WI38 (cell line): ENCODE measurements around the gene VWA5B1.

Experiments used
- H3K4me3 ChIP-seq: 2 replicates; pipeline ENCODE4 v1.5.1; 2011; ENCODE audit warnings: low read depth, mild to moderate bottlenecking, control low read depth, low read length
- TF ChIP-seq, protein P1 (sequence below): IDR thresholded peaks from 2 replicates; pipeline ENCODE4 v1.5.1; 2012; ENCODE audit warnings: low read depth, mild to moderate bottlenecking, control low read depth, low read length

Gene VWA5B1

DNA sequence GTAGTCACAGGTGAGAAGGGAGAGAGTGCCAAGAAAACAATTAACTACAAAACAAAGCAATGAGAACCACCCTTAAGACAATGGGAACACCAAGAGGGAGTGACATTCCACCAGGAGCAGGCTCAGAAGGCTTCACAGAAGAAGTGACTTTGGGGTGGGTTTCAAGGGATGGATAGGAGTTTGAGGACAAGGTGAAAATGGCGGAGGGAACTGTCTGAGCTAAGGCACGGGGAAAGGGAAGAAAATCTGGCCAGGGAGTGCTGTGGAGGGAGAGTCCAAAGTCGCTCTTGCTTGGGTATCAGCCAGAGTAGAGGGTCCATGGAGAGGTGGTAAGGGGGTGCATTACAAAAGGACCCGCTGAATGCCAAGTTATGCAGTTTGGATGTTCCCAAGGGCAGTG, 108.1 kb downstream of the VWA5B1 start:
- TF ChIP-seq, protein P1, sequence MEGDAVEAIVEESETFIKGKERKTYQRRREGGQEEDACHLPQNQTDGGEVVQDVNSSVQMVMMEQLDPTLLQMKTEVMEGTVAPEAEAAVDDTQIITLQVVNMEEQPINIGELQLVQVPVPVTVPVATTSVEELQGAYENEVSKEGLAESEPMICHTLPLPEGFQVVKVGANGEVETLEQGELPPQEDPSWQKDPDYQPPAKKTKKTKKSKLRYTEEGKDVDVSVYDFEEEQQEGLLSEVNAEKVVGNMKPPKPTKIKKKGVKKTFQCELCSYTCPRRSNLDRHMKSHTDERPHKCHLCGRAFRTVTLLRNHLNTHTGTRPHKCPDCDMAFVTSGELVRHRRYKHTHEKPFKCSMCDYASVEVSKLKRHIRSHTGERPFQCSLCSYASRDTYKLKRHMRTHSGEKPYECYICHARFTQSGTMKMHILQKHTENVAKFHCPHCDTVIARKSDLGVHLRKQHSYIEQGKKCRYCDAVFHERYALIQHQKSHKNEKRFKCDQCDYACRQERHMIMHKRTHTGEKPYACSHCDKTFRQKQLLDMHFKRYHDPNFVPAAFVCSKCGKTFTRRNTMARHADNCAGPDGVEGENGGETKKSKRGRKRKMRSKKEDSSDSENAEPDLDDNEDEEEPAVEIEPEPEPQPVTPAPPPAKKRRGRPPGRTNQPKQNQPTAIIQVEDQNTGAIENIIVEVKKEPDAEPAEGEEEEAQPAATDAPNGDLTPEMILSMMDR = no peak
- no peak overlapping the region for H3K4me3 ChIP-seq

DNA sequence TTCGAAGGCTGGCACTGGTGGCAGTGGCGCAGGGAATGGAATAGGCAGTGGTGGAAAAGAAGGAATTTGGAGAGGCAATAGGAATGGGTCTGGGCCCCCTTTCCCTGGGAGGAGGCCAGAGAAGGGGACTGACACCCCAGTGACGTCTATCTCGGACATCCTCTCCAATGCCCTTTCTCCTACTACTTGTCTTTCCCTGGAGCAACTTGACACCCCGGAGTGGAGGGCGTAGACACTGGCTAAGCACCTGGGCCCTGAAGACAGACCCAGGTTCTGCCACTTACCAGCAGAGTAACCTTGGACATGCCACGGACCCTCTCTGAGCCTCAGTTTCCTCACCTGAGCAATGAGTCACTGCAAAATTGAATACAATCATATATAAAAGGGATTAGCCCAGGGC, 108.5 kb downstream of the VWA5B1 start:
- TF ChIP-seq, protein P1 = no peak

DNA sequence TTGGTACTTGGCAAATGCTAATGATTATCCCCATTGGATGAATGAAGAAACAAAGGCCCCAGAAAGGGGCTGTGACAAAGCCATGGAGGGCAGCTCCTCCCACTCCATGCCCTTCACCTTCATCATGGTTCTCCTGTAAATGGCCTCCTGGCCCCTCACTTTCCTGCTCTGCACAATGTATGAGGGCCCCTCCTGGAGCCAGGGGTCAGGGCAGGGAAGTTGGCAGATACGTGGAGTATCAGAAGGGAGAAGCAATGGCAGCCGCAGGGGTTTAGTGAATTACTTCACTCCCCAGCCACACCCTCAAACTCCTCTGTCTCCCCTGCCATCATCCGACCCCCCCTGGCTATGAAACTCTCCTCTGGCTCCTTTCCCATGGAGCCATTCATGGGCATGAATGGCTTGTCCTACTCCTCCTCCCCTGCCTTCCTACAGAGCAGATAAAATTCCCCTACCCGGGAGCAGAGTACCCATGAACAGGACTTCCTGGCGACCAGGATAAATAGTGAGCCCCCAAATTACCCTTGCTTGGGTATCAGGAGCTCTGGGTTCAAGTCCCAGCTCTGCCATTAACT, 109.0 kb downstream of the VWA5B1 start:
- TF ChIP-seq, protein P1 = no peak
- H3K4me3 ChIP-seq = no peak overlapping the region

More for the DNA sequence above, 108.5 kb downstream of the VWA5B1 start:
- no peak overlapping the region for H3K4me3 ChIP-seq

DNA sequence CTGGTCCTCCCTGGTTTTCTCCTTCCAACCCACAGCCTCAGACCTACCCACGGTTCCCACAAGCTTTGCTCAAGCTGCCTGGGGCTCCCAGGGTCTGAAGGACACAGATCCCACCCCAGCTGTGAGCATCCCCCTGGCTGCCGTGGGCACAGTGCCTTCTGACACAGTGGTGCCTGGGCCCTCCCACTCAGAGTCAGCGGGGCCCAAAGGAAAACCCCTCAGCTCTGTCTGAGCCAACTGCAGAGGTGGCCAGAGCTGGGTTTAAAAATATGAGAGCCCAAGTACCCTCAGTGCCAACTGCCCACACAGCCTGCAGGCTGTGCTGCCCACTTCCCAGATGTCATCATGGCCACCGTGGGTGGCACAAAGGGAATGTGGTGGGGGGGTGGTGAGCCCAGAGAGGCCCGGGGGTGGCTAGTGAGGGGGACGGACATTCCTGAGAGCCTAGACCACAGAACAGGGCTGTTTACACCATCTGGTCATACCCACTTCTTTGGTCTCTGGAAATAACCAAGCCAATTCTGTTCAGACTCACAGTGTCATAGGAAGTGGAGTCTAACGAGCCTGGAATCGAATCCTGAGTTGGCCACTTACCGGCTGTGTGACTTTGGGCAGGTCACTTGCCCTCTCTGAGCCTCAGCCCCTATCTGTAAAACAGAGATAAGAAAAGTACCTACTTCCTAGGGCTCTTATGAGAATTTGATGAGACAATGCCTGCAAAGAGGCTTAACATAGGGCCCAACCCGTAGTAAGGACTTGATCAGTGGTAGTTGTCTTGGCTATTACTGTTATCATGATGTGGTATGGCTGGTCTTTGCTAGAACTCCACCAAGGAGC, 109.9 kb downstream of the VWA5B1 start:
- TF ChIP-seq, protein P1 = no peak

DNA sequence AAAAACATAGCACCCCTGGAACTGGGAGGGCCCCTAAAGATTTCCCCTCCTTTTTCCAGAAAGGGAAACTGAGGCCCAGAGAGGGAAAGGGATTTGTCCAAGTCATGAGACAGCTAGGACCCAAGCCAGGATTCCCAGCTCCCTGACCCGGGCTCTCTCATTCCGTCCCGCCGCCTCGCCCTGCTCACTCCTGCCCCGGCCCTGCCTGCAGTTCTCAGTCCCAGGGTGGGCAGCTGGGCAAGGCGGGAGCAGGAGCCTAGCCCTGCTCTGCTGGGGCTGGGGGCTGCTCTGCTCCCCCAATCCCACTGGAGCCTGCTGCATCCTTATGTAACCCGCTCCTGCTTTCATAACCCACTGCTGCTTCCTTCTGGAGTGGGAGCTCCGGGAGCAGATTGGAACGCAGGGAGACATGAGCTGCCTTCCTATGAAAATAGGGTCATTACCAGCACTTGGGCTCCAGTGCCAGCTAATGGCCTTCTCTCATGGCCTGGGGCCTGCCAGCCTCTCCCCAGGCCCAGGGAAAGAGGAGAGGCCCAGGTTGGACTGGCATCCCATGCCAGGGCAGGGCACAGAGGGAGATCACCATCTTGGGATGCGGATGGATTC, 110.8 kb downstream of the VWA5B1 start:
- no peak overlapping the region for H3K4me3 ChIP-seq
- TF ChIP-seq, protein P1 = no peak

More for the DNA sequence above, 109.9 kb downstream of the VWA5B1 start:
- no peak overlapping the region for H3K4me3 ChIP-seq

DNA sequence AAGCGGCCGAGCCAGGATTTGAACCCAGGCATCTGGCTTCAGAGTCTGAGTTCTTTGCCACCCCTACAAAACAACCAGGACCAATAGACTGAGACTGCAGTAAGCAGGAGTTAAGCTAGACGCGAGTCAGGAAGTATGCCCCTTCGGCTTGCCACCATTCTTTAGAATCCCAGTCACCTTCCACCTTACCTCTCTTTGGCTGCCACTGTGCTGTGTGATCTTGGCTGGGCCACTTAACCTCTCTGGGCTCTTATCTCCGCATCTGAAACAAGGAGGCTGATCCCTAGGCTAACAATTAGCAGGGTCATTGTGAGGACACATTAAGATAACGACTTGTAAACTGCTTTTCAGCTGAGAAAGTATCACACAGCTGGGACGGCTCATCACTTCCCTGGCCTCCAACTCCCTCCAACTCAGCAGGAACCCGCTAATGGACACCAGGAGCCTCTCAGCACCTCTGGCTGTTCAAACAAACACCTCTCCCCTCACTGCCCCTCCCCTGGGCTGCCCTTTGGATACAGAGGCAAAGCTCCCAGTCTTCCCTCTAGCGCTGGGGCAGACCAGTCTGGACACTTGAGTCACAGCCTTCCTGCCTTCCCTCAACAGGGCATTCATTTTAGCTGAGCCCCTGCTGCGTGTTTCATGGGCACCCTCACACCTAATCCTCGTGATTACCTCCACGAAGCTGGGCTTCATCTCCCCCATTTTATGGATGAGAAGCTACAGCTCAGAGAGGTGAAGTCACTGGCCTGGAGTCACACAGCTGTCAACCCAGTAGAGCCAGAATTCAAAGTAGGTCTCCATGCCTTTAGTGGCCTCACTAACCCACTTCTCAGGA, 112.1 kb downstream of the VWA5B1 start:
- no peak overlapping the region for H3K4me3 ChIP-seq
- TF ChIP-seq, protein P1 = no peak
